ENCODE data around the gene LINC01488.

The LINC01488 gene

GRCh38 chr11:69533296-69534165, 52.1 kb downstream of the LINC01488 start:
- DNase-seq: no peak

- no peak for DNase-seq
Measured at GRCh38 chr11:69534166-69534530, 52.7 kb downstream of the LINC01488 start.

- no peak for DNase-seq
Measured at GRCh38 chr11:69535908-69536307, 54.4 kb downstream of the LINC01488 start.

- no peak for DNase-seq
Measured at GRCh38 chr11:69536406-69536805, 54.9 kb downstream of the LINC01488 start.

- no peak for DNase-seq
Measured at GRCh38 chr11:69537126-69537525, 55.7 kb downstream of the LINC01488 start.

GRCh38 chr11:69537855-69538640, 56.6 kb downstream of the LINC01488 start:
- DNase-seq: no peak

- no peak for DNase-seq
Measured at GRCh38 chr11:69538854-69539253, 57.4 kb downstream of the LINC01488 start.

GRCh38 chr11:69539416-69540117, 58.1 kb downstream of the LINC01488 start:
- no peak for DNase-seq

GRCh38 chr11:69540118-69541000, 58.9 kb downstream of the LINC01488 start:
- DNase-seq: no peak

GRCh38 chr11:69541001-69541285, 59.5 kb downstream of the LINC01488 start:
- no peak for DNase-seq

GRCh38 chr11:69541501-69542313, 60.2 kb downstream of the LINC01488 start:
- DNase-seq: no peak

GRCh38 chr11:69542314-69543168, 61.1 kb downstream of the LINC01488 start:
- no peak for DNase-seq
